ENCODE data around the gene USP47.

DNA sequence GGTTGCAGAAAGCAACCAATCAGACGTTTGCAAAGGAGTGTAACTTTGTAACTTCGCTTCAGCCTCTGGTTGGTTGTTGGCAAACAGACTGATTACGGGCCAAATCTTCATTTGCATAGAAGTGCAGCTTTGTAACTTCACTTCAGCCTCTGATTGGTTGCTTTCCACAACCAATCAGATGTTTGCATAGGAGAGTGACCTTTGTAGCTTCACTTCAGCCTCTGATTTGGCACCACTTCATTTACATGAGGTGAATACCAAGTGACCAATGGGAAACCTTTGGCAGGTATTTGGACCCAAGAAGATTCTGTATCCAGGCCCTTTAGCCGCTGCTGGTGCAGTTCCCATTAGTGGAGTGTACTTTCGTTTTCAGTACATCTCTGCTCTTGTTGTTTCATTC is 16.0 kb downstream of the USP47 start:
- TF ChIP-seq, protein P1, sequence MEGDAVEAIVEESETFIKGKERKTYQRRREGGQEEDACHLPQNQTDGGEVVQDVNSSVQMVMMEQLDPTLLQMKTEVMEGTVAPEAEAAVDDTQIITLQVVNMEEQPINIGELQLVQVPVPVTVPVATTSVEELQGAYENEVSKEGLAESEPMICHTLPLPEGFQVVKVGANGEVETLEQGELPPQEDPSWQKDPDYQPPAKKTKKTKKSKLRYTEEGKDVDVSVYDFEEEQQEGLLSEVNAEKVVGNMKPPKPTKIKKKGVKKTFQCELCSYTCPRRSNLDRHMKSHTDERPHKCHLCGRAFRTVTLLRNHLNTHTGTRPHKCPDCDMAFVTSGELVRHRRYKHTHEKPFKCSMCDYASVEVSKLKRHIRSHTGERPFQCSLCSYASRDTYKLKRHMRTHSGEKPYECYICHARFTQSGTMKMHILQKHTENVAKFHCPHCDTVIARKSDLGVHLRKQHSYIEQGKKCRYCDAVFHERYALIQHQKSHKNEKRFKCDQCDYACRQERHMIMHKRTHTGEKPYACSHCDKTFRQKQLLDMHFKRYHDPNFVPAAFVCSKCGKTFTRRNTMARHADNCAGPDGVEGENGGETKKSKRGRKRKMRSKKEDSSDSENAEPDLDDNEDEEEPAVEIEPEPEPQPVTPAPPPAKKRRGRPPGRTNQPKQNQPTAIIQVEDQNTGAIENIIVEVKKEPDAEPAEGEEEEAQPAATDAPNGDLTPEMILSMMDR (IDR thresholded peaks at IDR 0.05; ENCODE audit: borderline replicate concordance, extremely low read depth, low read length, poor library complexity, severe bottlenecking), result no peak
- TF ChIP-seq EZH2 (IDR thresholded peaks at IDR 0.05; ENCODE audit: borderline replicate concordance, low read depth, low read length, severe bottlenecking), result no peak
